Measurements from ENCODE around the gene FAM193B. TPM values are rescaled to one million over a fixed set of nuclear protein-coding genes. Genes with fewer than 3 reads are reported as not detected.

The FAM193B gene
- total and polyA plus RNA-seq, 2 of the 13 experiments (the other 11 are each of a cell fraction or from before 2014, with no cell fraction given) = 21.2 to 40.9 TPM

- TF ChIP-seq, protein P1, sequence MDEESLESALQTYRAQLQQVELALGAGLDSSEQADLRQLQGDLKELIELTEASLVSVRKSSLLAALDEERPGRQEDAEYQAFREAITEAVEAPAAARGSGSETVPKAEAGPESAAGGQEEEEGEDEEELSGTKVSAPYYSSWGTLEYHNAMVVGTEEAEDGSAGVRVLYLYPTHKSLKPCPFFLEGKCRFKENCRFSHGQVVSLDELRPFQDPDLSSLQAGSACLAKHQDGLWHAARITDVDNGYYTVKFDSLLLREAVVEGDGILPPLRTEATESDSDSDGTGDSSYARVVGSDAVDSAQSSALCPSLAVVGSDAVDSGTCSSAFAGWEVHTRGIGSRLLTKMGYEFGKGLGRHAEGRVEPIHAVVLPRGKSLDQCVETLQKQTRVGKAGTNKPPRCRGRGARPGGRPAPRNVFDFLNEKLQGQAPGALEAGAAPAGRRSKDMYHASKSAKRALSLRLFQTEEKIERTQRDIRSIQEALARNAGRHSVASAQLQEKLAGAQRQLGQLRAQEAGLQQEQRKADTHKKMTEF (CRISPR knock-in tag; IDR thresholded peaks at IDR 0.05) = 0 out of 2 replicates have a peak, but pooled peaks have one; percentile 24
- TF ChIP-seq, protein P2, sequence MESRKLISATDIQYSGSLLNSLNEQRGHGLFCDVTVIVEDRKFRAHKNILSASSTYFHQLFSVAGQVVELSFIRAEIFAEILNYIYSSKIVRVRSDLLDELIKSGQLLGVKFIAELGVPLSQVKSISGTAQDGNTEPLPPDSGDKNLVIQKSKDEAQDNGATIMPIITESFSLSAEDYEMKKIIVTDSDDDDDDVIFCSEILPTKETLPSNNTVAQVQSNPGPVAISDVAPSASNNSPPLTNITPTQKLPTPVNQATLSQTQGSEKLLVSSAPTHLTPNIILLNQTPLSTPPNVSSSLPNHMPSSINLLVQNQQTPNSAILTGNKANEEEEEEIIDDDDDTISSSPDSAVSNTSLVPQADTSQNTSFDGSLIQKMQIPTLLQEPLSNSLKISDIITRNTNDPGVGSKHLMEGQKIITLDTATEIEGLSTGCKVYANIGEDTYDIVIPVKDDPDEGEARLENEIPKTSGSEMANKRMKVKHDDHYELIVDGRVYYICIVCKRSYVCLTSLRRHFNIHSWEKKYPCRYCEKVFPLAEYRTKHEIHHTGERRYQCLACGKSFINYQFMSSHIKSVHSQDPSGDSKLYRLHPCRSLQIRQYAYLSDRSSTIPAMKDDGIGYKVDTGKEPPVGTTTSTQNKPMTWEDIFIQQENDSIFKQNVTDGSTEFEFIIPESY (CRISPR knock-in tag; IDR thresholded peaks at IDR 0.05) = peak; percentile 100
- TF ChIP-seq, protein P3, sequence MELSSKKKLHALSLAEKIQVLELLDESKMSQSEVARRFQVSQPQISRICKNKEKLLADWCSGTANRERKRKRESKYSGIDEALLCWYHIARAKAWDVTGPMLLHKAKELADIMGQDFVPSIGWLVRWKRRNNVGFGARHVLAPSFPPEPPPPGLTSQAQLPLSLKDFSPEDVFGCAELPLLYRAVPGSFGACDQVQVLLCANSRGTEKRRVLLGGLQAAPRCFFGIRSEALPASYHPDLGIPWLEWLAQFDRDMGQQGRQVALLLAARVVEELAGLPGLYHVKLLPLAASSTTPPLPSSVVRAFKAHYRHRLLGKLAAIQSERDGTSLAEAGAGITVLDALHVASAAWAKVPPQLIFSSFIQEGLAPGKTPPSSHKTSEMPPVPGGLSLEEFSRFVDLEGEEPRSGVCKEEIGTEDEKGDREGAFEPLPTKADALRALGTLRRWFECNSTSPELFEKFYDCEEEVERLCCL (CRISPR knock-in tag; IDR thresholded peaks at IDR 0.05; ENCODE audit: borderline replicate concordance) = no peak
- 0 out of 2 replicates have a peak, but pooled peaks have one; percentile 27 for TF ChIP-seq CBFB (CRISPR knock-in tag; IDR thresholded peaks at IDR 0.05)
- 0 out of 2 replicates have a peak, but pooled peaks have one; percentile 42 for TF ChIP-seq ZNF138 (CRISPR knock-in tag; IDR thresholded peaks at IDR 0.05; ENCODE audit: low read depth)
- peak; percentile 36; the same call in 1 of the 2 replicates for TF ChIP-seq THAP11 (CRISPR knock-in tag; IDR thresholded peaks at IDR 0.05)
- TF ChIP-seq MTA1 (CRISPR knock-in tag; IDR thresholded peaks at IDR 0.05; ENCODE audit: borderline replicate concordance) = 0 out of 2 replicates have a peak, but pooled peaks have one; percentile 56
- no peak for TF ChIP-seq ZNF83 (CRISPR knock-in tag; IDR thresholded peaks at IDR 0.05; ENCODE audit: borderline replicate concordance)
- peak; percentile 94 for TF ChIP-seq KLF12 (CRISPR knock-in tag; IDR thresholded peaks at IDR 0.05; ENCODE audit: borderline replicate concordance)
- no peak for TF ChIP-seq ZNF3 (CRISPR knock-in tag; IDR thresholded peaks at IDR 0.05)
- TF ChIP-seq, protein P4, sequence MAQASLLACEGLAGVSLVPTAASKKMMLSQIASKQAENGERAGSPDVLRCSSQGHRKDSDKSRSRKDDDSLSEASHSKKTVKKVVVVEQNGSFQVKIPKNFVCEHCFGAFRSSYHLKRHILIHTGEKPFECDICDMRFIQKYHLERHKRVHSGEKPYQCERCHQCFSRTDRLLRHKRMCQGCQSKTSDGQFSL (CRISPR knock-in tag; IDR thresholded peaks at IDR 0.05) = peak; percentile 62
- TF ChIP-seq STAG1 (CRISPR knock-in tag; IDR thresholded peaks at IDR 0.05) = peak; percentile 64
- TF ChIP-seq SRSF1 (optimal IDR thresholded peaks at IDR 0.05; ENCODE audit: low read depth, low read length) = peak; percentile 65
- no peak for TF ChIP-seq ZNF607 (CRISPR knock-in tag; IDR thresholded peaks at IDR 0.05; ENCODE audit: borderline replicate concordance)
- peak; percentile 61; the same call in 1 of the 2 replicates for TF ChIP-seq ZBTB7B (CRISPR knock-in tag; IDR thresholded peaks at IDR 0.05)
- TF ChIP-seq ATF2 (CRISPR knock-in tag; IDR thresholded peaks at IDR 0.05) = 0 out of 2 replicates have a peak, but pooled peaks have one; percentile 35
- TF ChIP-seq, protein P5, sequence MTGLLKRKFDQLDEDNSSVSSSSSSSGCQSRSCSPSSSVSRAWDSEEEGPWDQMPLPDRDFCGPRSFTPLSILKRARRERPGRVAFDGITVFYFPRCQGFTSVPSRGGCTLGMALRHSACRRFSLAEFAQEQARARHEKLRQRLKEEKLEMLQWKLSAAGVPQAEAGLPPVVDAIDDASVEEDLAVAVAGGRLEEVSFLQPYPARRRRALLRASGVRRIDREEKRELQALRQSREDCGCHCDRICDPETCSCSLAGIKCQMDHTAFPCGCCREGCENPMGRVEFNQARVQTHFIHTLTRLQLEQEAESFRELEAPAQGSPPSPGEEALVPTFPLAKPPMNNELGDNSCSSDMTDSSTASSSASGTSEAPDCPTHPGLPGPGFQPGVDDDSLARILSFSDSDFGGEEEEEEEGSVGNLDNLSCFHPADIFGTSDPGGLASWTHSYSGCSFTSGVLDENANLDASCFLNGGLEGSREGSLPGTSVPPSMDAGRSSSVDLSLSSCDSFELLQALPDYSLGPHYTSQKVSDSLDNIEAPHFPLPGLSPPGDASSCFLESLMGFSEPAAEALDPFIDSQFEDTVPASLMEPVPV (CRISPR knock-in tag; IDR thresholded peaks at IDR 0.05) = no peak
- no peak for TF ChIP-seq ZNF253 (CRISPR knock-in tag; IDR thresholded peaks at IDR 0.05; ENCODE audit: borderline replicate concordance)
- no peak for TF ChIP-seq RFX1 (IDR thresholded peaks at IDR 0.05)
- TF ChIP-seq ZSCAN31 (CRISPR knock-in tag; IDR thresholded peaks at IDR 0.05; ENCODE audit: low read depth) = 0 out of 2 replicates have a peak, but pooled peaks have one; percentile 38
- TF ChIP-seq ZNF274 (CRISPR knock-in tag; IDR thresholded peaks at IDR 0.05) = no peak
- peak; percentile 84 for TF ChIP-seq HNRNPK (IDR thresholded peaks at IDR 0.05; ENCODE audit: low read depth, low read length, poor library complexity, severe bottlenecking)
These were observed 62.9 kb downstream of the FAM193B start (continued) for GRCh38 chr5:177491429-177491945.
